Ishikawa (cell line): ENCODE results near the gene STX1B.

Experiments
- RAD21 ChIP-seq: IDR thresholded peaks from 2 replicates; pipeline ENCODE4 v1.6.1; 2012; ENCODE audit warnings: low read depth
- TAF1 ChIP-seq: IDR thresholded peaks from 2 replicates; pipeline ENCODE4 v1.6.1; 2012; ENCODE audit warnings: low read depth, mild to moderate bottlenecking
- ZBTB7A ChIP-seq: IDR thresholded peaks from 2 replicates; pipeline ENCODE4 v1.6.1; 2012; ENCODE audit warnings: low read depth

DNA sequence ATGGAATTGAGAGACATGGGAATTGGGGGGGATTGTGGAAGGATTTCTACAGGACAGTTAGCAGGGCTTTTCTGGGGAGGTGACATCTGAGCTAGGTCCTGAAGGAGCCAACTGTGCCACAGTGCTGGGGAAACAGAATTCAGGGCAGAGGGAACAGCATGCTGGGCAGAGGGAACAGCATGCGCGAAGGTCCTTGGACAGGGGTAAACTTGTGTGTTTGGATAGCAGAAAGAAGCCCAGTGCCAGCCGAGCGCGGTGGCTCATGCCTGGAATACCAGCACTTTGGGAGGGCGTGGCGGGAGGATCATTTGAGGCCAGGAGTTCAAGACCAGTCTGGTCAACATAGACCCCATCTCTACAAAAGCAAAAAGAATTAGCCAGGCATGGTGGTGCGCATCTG, 3.8 kb downstream of the STX1B start:
- TF ChIP-seq TAF1 = no peak
- TF ChIP-seq ZBTB7A = no peak
- no peak for TF ChIP-seq RAD21
